HG02623 (cell line): Measurements from ENCODE around the gene B4GALT2.
A peak's percentile ranks its signal among the peaks of the same experiment; 100 is the strongest.

ENCODE experiments used
- ATAC-seq: cut with Tn5 transposase; IDR thresholded peaks from one replicate; pipeline ENCODE4 v1.9.1; 2021; ENCODE audit warnings: moderate library complexity; ENCODE audit not compliant: unreplicated experiment

B4GALT2 gene

DNA sequence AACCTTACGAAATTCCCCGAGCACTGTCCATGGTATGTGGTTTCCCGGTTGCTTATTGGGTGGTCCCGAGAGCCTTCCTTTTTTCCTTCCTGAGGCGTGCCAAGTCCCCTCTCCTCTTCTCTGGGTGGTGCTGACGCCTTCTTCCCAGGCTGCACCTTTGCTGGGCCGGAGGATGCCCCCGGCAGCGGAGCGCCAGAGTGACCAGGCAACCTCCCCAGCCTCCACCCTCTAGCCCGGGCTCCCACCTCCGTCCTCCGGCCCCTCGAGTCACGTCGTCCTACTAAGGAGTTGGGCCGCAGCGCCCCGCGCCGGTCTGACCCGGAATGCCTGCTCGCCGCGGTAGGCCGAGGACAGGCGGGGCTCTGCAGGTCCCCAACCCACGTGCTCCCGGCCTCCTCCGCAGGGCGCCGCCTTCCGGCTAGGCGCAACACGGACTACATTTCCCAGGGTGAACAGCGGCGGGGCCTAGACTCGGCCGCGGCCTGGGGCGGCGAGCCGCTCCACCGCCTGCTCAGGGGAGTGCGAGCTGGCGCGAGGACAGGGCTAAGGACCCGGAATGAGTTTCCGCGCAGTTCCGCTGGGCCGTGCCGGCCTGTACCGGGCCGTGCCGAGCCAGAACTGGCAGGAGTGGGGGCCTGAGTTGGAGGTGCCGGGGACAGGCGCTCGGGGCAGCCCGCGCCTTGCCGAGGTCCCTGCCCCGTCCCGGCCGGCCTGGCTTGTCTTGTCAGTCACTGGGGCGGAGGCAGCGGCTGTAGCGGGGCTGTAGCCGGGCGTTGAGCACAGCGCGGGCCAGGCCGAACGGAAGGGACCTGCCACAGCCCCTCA, 32.6 kb upstream of the B4GALT2 start, which contains the start of gene IPO13:
IPO13 (plus strand) TSS at position 715 of the 825 bp plus-strand sequence. CDS start 651 bp downstream, outside the sequence.
- peak; percentile 87 for ATAC-seq

DNA sequence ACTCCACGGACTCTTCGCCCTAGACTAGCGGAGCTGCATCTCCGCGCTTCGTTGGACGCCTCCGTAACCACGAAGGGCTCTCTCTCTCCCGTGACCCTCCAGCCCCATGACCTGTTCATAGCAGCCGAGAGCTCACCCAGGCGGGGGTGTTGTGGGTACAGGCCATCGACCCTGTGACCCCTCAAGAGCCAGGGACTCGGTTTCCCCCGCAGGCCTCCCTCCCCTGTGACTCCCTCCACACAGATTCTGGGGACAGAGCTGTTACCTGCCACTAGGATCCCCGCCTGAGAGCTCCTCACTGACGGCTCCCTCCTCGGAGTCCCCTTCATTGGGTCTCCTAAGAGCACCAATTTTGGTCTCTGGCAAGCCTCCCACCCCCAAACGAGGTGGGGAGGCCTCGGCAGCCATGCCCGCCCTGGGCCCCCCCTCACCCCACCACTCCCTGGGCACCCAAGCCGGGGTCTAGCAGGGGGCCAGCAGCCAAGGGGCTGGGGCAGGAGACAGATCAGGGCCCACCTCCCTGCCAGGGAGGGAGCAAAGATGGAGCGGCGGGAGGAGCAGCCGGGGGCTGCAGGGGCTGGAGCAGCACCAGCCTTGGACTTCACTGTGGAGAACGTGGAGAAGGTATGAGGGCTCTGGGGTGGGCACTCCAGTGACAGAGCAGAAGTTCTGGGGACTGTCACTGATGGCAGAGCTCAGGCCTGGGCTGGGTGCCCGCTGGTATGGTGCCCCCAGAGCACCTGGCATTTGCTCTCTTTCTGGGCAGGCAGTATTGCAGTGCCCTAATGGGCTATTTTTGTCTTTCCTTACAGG, 31.7 kb upstream of the B4GALT2 start:
- ATAC-seq = peak; percentile 16

DNA sequence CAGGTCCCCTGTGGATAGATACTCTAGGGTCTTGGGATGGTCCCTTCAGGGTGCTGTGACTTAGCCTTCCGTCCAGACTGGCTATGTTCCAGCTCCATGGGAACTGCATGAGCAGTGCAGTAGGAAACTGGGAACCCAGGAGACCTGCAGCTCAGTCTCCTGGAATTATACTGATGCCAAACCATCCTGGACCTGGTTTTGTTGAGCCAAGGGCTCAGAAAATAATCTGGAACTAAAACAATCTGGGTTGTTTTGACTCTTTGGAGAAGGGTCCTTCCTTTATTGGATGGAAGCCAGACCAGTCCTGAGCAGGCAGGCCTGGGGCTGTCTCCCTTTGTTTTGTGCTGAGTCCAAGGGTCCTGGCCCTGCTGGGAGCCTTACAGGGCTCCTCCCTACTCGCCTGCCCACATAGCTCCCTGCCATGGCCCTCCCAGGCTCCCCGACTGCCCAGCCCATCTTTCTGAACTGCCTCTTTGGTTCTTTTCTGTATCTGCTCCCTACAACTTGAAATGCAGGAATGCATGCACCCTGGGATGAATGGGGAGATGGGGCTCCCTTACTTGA, 31.1 kb upstream of the B4GALT2 start:
- ATAC-seq = no peak

DNA sequence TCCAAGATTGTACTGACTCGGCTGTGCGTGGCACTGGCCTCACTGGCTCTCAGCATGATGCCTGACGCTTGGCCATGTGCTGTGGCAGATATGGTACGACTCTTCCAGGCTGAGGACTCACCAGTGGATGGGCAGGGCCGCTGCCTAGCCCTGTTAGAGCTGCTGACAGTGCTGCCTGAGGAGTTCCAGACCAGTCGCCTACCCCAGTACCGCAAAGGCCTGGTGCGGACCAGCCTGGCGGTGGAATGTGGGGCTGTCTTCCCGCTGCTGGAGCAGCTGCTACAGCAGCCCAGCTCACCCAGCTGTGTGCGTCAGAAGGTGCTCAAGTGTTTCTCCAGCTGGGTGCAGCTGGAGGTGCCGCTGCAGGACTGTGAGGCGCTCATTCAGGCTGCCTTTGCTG, 29.3 kb upstream of the B4GALT2 start:
- ATAC-seq = no peak

DNA sequence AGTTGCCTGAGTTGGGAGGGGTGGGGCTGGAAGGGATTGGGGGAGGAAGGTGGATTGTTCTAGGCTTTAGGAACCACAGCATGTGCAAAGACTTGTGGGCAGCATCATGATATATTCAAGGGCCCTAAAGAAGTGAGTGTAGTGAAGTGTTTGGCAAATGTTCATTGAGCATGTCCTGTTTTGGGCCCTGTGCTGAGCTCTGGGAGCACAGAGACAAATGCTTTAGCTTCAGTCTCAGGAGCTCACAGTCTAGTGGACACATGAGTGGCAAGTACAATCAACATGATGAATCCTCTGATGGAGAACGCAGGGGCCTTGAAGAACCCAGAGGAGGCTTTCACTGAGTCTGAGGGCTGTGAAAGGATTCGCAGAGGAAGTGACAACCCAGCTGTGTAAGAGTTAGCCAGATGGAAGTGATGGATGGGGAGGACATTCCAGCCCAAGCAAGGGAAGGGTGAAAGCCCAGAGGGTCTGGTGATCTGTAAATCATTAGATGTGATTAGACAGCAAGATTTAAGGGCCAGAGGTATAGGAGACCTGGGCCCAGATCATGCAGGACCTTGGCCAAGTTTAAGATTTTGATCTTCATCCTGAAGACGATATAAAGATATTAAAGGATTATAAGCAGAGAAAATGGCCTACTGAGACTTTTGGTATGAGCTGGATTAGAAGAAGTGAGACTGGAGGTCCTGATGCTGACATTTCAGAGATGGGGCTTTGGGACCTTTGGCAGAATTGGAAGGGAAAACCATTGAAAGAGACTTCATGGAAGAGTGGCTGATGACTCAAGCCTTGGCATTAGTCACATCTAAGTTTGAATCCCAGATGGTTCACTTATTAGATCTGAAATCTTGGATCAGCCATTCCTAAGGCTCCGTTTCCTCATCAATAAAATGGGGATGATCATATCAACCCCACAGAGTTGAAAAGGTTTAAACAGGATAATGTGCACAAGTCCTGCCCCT, 27.7 kb upstream of the B4GALT2 start:
- no peak for ATAC-seq

DNA sequence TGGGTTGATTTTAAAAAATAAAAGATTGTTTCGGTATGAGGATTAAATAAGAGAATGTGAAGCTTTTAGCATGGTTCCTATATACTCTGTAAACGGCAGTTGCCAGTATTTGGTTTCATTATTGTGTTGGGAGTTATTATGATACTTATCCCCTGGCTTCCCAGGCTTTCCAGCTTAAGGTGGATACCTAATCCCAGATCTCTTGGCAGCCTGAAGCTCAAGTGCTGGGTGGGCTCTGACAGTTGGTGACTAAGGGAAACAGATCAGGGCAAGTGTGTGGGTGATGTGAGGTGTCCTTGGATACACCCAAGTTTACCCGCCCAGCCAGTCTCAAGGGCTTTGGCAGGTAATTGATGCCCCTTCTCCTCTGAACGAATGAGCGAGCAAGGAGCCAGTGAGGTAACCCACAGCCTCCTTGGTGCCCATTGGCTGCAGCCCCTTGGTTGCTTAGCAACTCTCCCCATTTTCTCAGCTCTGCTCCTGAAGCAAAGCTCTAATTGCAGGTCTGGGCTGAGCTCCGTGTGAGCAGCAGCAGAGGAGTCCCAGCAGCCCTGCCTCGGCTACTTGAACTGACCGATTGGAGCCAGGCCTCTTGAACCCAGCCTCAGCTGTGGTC, 26.2 kb upstream of the B4GALT2 start:
- no peak for ATAC-seq

DNA sequence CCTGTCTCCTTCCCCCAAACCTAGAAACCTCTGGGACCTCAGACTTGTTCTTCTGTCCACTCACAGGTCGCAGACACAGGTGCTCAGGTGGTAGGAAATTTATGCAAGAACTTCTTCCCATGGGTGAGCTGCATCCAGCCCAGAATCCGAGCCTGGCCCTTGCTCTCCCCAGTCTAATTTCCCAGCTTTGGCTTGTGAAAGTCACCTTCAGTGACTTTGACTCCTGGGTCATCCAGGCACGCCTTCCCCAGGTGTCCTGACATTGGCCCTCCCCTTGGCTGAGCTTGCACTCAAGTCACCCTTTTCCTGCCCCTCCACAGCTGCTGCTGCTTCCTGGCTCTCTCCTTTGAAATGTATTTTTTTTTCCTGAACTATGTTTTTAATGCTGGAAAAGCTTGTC, 25.6 kb upstream of the B4GALT2 start:
- ATAC-seq = no peak

DNA sequence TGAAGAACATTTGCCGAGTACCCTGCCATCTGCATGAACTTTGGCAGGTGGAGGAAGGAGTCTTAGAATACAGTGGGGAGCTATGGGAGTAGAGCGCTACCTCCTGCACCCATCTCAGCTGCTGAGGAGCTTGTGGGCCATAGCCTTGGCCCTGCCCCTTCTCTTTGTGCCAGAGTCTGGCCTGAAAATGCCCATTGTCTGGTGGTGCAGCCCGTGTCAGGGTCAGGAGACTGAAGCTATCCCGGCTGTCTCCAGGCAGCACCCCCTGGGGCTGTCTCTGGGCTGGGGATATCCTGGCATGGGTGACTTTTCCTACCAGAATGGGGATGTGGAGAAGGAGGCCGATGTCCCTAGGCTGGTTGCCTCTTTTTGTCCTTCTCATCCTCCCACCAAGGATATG, 25.0 kb upstream of the B4GALT2 start:
- ATAC-seq = no peak

DNA sequence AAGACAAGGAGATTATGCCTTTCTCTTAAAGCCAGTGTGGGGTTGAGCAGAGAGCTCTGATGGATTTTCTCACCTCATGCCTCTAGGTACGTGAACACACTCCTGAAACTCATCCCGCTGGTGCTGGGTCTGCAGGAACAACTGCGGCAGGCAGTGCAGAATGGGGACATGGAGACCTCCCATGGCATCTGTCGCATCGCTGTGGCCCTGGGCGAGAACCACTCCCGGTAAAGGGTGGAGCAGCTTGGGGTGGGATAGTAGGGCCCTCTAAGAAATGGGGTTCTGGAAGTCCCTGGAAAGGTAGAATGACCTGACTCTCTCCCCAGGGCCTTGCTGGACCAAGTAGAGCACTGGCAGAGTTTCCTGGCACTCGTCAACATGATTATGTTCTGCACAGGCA, 22.8 kb upstream of the B4GALT2 start:
- no peak for ATAC-seq

DNA sequence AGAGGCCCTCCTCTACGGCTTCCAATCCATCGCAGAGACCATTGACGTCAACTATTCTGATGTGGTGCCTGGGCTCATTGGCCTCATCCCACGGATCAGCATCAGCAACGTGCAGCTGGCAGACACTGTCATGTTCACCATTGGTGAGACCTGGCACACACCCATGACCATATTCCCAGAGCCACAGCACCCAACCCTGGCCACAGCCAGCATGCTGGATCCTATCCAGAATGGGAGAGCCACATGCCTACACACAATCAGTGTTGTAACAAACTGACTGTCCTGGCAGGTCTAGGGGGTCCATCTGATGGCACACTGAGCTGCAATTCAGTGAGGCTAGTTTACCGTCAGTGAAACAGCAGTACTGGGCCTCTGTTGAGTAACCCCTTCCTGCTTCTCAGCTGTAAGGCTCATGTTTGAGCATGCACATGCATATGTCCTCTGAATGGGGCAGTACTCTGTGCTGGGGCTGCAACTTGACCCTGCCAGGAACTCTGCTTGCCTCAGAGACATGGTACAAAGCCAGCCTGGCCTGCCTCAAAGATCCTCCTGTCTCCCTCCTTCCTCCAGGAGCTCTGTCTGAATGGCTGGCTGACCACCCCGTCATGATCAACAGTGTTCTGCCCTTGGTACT, 21.5 kb upstream of the B4GALT2 start:
- ATAC-seq = no peak

DNA sequence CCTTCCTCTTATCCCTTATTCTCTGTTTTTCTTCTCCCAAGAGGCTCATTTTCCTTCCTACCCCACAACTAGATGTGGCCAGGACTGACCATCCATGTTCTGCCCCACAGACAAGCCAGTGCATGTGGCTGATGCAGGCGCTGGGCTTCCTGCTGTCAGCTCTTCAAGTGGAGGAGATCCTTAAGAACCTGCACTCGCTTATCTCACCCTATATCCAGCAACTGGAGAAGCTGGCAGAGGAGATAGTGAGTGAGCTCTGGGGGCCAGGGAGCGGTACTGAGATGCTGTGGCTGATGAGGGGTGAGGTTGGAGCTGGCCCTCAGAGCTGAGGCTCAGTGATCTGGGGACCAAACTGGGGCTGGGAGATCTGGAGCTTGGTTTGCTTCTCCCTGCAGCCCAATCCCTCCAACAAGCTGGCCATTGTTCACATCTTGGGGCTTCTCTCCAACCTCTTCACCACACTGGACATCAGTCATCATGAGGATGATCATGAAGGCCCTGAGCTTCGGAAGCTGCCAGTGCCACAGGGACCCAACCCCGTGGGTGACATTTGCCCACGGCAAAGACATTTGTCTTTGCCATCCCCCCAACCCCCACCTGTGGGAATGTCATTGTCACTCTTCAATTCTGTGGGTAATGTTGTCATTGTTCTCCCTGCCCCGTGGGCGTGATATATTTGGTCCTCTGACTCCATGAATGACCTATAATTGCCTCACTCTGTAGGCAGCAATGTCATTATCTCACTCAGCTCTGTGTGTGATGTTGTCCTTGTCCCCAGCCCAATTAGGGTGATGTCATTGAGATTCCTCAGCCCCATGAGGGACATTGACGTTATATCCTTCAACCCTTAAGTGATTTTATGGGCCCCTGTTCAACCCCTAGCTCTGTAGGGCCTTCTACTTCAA, 20.4 kb upstream of the B4GALT2 start:
- no peak for ATAC-seq

DNA sequence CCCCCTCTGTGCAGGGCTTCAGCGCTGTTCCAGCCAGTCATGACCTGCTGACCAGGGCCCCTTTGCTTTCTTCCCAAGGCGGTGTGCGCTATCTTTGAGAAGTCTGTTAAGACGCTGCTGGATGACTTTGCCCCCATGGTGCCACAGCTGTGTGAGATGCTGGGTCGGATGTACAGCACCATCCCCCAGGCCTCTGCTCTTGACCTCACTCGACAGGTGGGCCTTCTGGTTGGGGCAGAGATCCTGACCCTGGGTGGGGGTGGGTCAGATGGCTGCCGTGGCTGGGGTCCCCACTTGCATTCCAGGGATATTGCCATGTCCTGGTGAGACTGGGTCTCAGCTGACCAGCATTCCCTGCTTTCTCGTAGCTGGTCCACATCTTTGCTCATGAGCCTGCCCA, 18.2 kb upstream of the B4GALT2 start:
- ATAC-seq = no peak

DNA sequence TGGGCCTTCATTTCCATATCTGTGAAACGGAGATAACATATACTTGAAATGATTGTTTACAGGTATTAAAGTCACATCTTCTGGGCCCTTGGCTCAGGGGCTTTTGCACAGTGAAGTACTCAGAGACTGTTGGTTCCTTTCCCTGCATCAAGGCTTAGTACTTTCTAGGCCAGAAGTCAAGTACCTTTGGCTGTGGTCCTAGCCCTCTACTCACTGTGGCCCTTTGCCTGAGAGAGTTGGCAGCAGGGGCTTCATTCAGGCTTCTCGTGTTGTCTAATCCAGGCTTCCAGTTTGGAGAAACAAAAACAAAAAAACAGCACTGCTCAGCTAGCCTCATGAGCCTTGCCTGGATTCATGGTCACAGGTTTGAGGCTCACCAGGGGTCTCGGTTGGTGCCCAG, 17.3 kb upstream of the B4GALT2 start:
- no peak for ATAC-seq

DNA sequence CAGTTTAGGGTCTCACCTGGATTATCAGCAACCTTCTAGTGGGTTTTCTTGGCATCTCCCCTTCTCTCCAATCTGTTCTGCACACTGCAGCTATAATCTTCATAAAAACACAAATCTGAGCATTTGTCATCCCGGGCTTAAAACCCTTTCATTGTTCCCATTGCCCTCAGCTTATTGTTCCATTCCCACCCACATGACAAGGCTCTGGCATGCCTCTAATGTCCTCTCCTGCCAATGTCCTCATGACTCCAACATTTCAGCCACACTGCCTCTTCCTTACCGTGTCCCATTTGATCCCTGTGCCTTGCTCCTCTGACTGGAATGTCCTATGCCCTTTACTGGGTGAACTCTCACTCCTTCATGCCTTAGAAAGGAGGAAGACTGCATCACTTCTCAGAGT, 16.7 kb upstream of the B4GALT2 start:
- ATAC-seq = no peak

DNA sequence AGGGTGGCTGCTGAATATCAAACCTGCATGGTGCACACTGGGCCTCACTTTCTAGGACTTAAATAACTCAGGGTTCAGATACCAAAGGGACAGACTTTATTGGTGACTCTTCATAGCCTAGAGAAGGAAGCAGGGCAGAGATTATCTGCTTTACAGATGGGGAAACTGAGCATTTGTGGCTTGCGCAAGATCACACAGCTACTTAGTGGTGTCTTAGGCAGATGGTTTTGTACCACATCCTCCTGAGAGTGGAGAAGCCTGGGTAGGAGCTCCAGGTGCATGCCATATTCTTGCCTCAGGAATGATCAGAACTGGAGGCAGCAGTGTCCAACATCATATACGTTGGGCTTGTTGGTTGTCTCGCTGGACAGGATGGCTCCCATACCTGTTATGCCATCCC, 16.0 kb upstream of the B4GALT2 start:
- ATAC-seq = no peak

DNA sequence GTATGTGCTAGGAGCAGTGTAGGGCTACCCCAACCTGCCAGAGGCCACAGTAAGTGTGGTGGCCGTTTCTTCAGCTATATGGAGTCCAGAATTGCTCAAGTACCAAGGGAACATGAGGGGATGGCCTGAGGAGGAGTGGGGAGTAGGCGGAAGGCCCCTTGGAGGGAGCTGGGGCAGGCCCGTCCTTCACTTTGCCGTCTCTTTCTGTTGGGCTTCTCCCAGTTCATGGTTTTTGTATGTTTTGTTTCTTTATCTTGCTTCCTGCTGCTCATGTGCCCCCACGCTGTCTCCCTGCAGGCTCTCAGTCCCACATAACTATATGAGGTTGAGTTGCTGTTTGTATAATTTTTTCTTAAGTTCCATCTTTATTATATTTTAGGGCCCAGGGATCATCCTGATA, 15.1 kb upstream of the B4GALT2 start:
- no peak for ATAC-seq

DNA sequence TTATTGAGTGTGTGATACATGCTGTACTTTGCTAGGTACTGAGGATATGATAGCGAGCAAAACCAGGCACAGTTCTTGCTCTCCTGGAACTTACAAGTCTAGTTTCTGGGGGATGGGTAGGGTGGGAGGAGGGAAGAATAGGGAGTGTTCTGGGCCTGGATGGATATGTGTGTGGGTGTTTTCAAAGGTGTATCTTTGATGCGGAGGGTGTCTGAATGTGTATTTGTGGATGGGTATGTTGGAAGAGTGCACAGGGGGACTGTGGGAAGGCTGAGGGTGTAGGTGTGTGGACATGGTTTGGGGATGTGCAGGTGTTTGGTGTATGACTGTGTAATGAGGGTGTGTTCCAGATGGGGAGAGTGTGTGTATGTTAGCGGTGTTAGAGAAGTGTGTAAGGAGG, 13.7 kb upstream of the B4GALT2 start:
- no peak for ATAC-seq

DNA sequence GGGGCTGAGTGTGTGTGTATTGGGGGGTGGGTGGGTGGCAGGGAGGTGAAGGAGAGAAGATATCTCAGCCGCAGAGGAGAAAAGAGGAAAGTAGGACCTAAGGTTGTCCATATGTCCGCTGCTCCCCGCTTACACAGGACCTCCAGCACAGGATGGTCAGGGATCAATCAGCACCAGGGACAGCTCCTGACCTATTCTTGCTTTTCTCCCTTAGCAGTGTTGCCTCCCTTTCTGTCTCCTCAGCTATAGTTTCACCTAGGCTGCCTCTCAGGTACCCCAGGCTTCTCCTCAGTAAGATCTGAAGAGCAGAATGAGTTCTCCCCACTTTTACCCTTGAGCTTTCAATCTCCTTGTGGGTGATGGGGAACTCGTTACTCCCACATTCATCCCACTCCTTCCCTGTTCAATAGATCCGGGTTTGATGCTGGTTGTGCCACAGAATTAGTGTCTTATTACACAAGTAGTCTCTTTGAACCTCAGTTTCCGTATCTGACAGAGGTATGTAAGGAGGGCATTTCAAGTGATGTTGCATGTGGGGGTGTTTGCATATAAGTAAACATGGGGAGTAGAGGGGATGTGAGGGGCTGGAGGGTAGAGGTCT, 10.6 kb upstream of the B4GALT2 start:
- no peak for ATAC-seq

DNA sequence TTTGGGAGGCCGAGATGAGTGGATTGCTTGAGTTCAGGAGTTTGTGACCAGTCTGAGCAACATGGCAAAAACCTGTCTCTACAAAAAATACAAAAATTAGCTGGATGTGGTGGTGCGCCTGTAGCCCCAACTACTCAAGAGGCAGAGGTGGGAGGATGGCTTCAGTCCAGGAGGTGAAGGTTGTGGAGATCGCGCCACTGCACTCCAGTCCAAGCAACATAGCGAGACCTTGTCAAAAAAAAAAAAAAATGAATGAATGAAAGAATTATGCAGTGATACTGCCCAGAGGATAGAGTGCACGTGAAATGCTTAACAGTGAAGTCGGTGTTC, 9.6 kb upstream of the B4GALT2 start:
- ATAC-seq = no peak
